ENCODE results near the gene NRG3. TPM values are rescaled to one million over a fixed set of nuclear protein-coding genes. Genes with fewer than 3 reads are reported as not detected.

The NRG3 gene
- total and polyA plus RNA-seq, 2 of the 8 experiments (the other 6 are each of a cell fraction or from before 2014, with no cell fraction given): 4.2 to 5.0 TPM

GRCh38 chr10:82908751-82909150 is 1033.8 kb downstream of the NRG3 start:
- no peak for DNase-seq (ENCODE audit: low read depth in 1 of 2, low spot score in 2 of 2)
- POLR2A ChIA-PET (ENCODE audit: partially characterized antibody): no interaction called here
- H4K8ac ChIP-seq (ENCODE audit: extremely low read depth, insufficient read depth, low read length): no peak overlapping the region
- no peak for TF ChIP-seq NRF1 (IDR thresholded peaks at IDR 0.05; ENCODE audit: low read depth, low read length)
- no peak for TF ChIP-seq SUZ12 (IDR thresholded peaks at IDR 0.05; ENCODE audit: low read length)
- TF ChIP-seq EZH2 (IDR thresholded peaks at IDR 0.05; ENCODE audit: low read depth, low read length, severe bottlenecking): no peak
- TF ChIP-seq BCL11A (IDR thresholded peaks at IDR 0.05; ENCODE audit: low read depth in 2 of 2, low read length in 2 of 2): no peak
- TF ChIP-seq CHD1 (IDR thresholded peaks at IDR 0.05; ENCODE audit: low read depth, low read length): no peak
- TF ChIP-seq SP1 (IDR thresholded peaks at IDR 0.05; ENCODE audit: low read depth, low read length): no peak
- TF ChIP-seq CEBPB (IDR thresholded peaks at IDR 0.05; ENCODE audit: low read depth, low read length): no peak
- TF ChIP-seq CBX5 (IDR thresholded peaks at IDR 0.05; ENCODE audit: low read depth, low read length): no peak
- TF ChIP-seq RFX5 (IDR thresholded peaks at IDR 0.05; ENCODE audit: borderline replicate concordance, low read depth, low read length): no peak
- TF ChIP-seq CTCF (IDR thresholded peaks at IDR 0.05; ENCODE audit: control extremely low read depth in 1 of 3, insufficient read depth in 1 of 3, low read depth in 1 of 3, low read length in 3 of 3): no peak
- TF ChIP-seq ASH2L (IDR thresholded peaks at IDR 0.05; ENCODE audit: low read length): no peak
- no peak for TF ChIP-seq RNF2 (IDR thresholded peaks at IDR 0.05; ENCODE audit: borderline replicate concordance, low read depth, low read length, missing control alignments, poor library complexity, severe bottlenecking)

More at GRCh38 chr10:82908751-82909150, 1033.8 kb downstream of the NRG3 start:
- H3K56ac ChIP-seq (replicated peaks; ENCODE audit: insufficient read length, low read depth, low read length): no peak overlapping the region
- H3K23ac ChIP-seq (ENCODE audit: insufficient read length): no peak overlapping the region
- H3K36me3 ChIP-seq (ENCODE audit: control insufficient read depth in 2 of 4, insufficient read depth in 4 of 4, low read length in 3 of 4): no peaks in the 10 kb centered on the region
- no peak overlapping the region for H3K27ac ChIP-seq (ENCODE audit: low read depth, low read length)
- no peak overlapping the region for H2BK20ac ChIP-seq (ENCODE audit: low read length)
- no peak overlapping the region for H3K4me3 ChIP-seq (ENCODE audit: extremely low read depth in 1 of 4, insufficient read depth in 2 of 4, low read depth in 3 of 4, low read length in 4 of 4)
- no peak overlapping the region for H3K4me2 ChIP-seq (ENCODE audit: insufficient read depth in 1 of 2, low read depth in 2 of 2, low read length in 2 of 2)
- CTCF ChIA-PET (ENCODE audit: partially characterized antibody): interaction anchor here (0.6 to 1.2 kb wide), 2 partner anchors 24 to 1103 kb away, joined by 3 read pairs; no protein-coding TSS in a partner anchor
- H3K27me3 ChIP-seq (replicated peaks in 1 of 4; ENCODE audit: control insufficient read depth in 3 of 4, extremely low read depth in 1 of 4, insufficient read depth in 3 of 4, low read length in 3 of 4): no peaks in the 10 kb centered on the region
- FAIRE-seq: no peak
- 86% methylated on average over 6 of the region's 6 CpGs; no CpG with 5 or more reads in 1 of the 2 experiments for WGBS, 2 experiments (ENCODE audit: extremely low coverage in 1 of 2, insufficient coverage in 1 of 2, insufficient read length in 1 of 2, insufficient replicate concordance in 2 of 2, low coverage in 1 of 2, low lambda C conversion rate in 2 of 2, missing lambda C conversion rate in 1 of 2)
- no peaks in the 10 kb centered on the region for H3K4me1 ChIP-seq (replicated peaks in 1 of 4; ENCODE audit: control insufficient read depth in 3 of 4, insufficient read depth in 4 of 4, low read length in 3 of 4)
- no peak overlapping the region for H2BK120ac ChIP-seq (replicated peaks; ENCODE audit: low read depth, low read length)
- no peaks in the 10 kb centered on the region for H3K79me2 ChIP-seq (ENCODE audit: control insufficient read depth in 1 of 2, insufficient read depth in 2 of 2, low read length in 2 of 2)
- no peak overlapping the region for H3K14ac ChIP-seq (ENCODE audit: insufficient read length)
- no peak overlapping the region for H2BK15ac ChIP-seq (ENCODE audit: low read length)
- H3K9me3 ChIP-seq (ENCODE audit: insufficient read depth in 2 of 2, low read depth in 1 of 2, low read length in 1 of 2): no peaks in the 10 kb centered on the region
- H2BK5ac ChIP-seq (ENCODE audit: low read depth, low read length): no peak overlapping the region
- H4K5ac ChIP-seq (ENCODE audit: insufficient read length, low read depth, low read length): no peak overlapping the region
- H2AFZ ChIP-seq (ENCODE audit: low read length): no peak overlapping the region
- no peak overlapping the region for H3K18ac ChIP-seq (ENCODE audit: extremely low read depth, low read length)
- H2BK12ac ChIP-seq (ENCODE audit: low read depth, low read length): no peak overlapping the region
- H3K9ac ChIP-seq (replicated peaks in 1 of 4; ENCODE audit: extremely low read depth in 1 of 4, low read depth in 3 of 4, low read length in 3 of 4): no peak overlapping the region
- H4K20me1 ChIP-seq (replicated peaks in 1 of 2; ENCODE audit: control insufficient read depth in 1 of 2, insufficient read depth in 2 of 2, low read length in 2 of 2): no peaks in the 10 kb centered on the region
- H2AK5ac ChIP-seq (ENCODE audit: low read depth, low read length): no peak overlapping the region
- no peaks in the 10 kb centered on the region for H3K79me1 ChIP-seq (ENCODE audit: low read depth, low read length)
- H3K4ac ChIP-seq (replicated peaks; ENCODE audit: insufficient read length, low read depth, low read length): no peak overlapping the region
- no peaks in the 10 kb centered on the region for H3K23me2 ChIP-seq (ENCODE audit: low read depth, low read length)
- no peak overlapping the region for H4K91ac ChIP-seq (replicated peaks; ENCODE audit: insufficient read length, low read length)
